T-helper 2 cell treated with Interferon-gamma antibody and Interleukin-4, amounts not matched to agents 5 μg/mL and 100 μg/mL, for 36 hours (primary cell): ENCODE measurements around the gene TBC1D3B.
"Not testable (repeated sequence)": the region's sequence is repeated elsewhere in the genome, so short reads cannot be mapped to it uniquely, and the experiment has no call there.

Experiments
- DNase-seq: peaks from one replicate; pipeline ENCODE4 v3.0.0; 2021; ENCODE audit warnings: low spot score
- H3K27ac Mint-ChIP-seq: one replicate; pipeline ENCODE4 v1.8.0; 2021; ENCODE audit warnings: mild to moderate bottlenecking, mixed read lengths
- H3K27me3 Mint-ChIP-seq: one replicate; pipeline ENCODE4 v1.8.0; 2021; ENCODE audit warnings: low read depth, mixed read lengths
- H3K36me3 Mint-ChIP-seq: one replicate; pipeline ENCODE4 v1.8.0; 2021; ENCODE audit warnings: low read depth, mixed read lengths
- H3K4me1 Mint-ChIP-seq: one replicate; pipeline ENCODE4 v1.8.0; 2021; ENCODE audit warnings: low read depth, mixed read lengths
- H3K4me3 Mint-ChIP-seq: one replicate; pipeline ENCODE4 v1.8.0; 2022; ENCODE audit warnings: mild to moderate bottlenecking, moderate library complexity, mixed read lengths
- H3K9me3 Mint-ChIP-seq: one replicate; pipeline ENCODE4 v1.8.0; 2021; ENCODE audit warnings: mixed read lengths

The TBC1D3B gene

GRCh38 chr17:36176536-36176935 is at the start of gene TBC1D3B:
Gene TBC1D3B, minus strand, starts transcription at chr17:36176636. Its CDS starts 1,586 bp downstream, at chr17:36175050.
- not testable (repeated sequence) for DNase-seq, H3K36me3 Mint-ChIP-seq, H3K27ac Mint-ChIP-seq, H3K27me3 Mint-ChIP-seq, H3K4me3 Mint-ChIP-seq, H3K4me1 Mint-ChIP-seq, H3K9me3 Mint-ChIP-seq

- DNase-seq, H3K9me3 Mint-ChIP-seq, H3K36me3 Mint-ChIP-seq, H3K4me1 Mint-ChIP-seq, H3K27ac Mint-ChIP-seq, H3K27me3 Mint-ChIP-seq, H3K4me3 Mint-ChIP-seq: not testable (repeated sequence)
These were observed 46.5 kb upstream of the TBC1D3B start for GRCh38 chr17:36222967-36223366.

GRCh38 chr17:36221581-36222100 is 45.2 kb upstream of the TBC1D3B start:
- not testable (repeated sequence) for H3K27ac Mint-ChIP-seq, H3K4me1 Mint-ChIP-seq, DNase-seq, H3K9me3 Mint-ChIP-seq, H3K36me3 Mint-ChIP-seq, H3K4me3 Mint-ChIP-seq, H3K27me3 Mint-ChIP-seq

GRCh38 chr17:36220737-36221580 is 44.5 kb upstream of the TBC1D3B start:
- H3K36me3 Mint-ChIP-seq, DNase-seq, H3K4me3 Mint-ChIP-seq, H3K27me3 Mint-ChIP-seq, H3K4me1 Mint-ChIP-seq, H3K9me3 Mint-ChIP-seq, H3K27ac Mint-ChIP-seq: not testable (repeated sequence)

GRCh38 chr17:36219556-36219955 is 43.1 kb upstream of the TBC1D3B start:
- not testable (repeated sequence) for H3K4me3 Mint-ChIP-seq, H3K27me3 Mint-ChIP-seq, H3K4me1 Mint-ChIP-seq, DNase-seq, H3K36me3 Mint-ChIP-seq, H3K9me3 Mint-ChIP-seq, H3K27ac Mint-ChIP-seq

- H3K36me3 Mint-ChIP-seq, H3K9me3 Mint-ChIP-seq, H3K27me3 Mint-ChIP-seq, DNase-seq, H3K27ac Mint-ChIP-seq, H3K4me3 Mint-ChIP-seq, H3K4me1 Mint-ChIP-seq: not testable (repeated sequence)
These were observed 39.2 kb upstream of the TBC1D3B start for GRCh38 chr17:36215406-36216308.

GRCh38 chr17:36214918-36215317 is 38.5 kb upstream of the TBC1D3B start:
- DNase-seq = no peak
- Mint-ChIP-seq H3K36me3 (no peaks in the 10 kb centered on the region), H3K27ac (no peak overlapping the region), H3K4me1 (peaks cover 2% of the 10 kb centered on the region), H3K27me3 (peaks cover 8% of the 10 kb centered on the region), H3K9me3 (no peaks in the 10 kb centered on the region), H3K4me3 (no peak overlapping the region)

- H3K36me3 Mint-ChIP-seq = no peaks in the 10 kb centered on the region
- H3K4me3 Mint-ChIP-seq = no peak overlapping the region
- H3K27ac Mint-ChIP-seq = no peak overlapping the region
- H3K4me1 Mint-ChIP-seq = peaks cover 2% of the 10 kb centered on the region
- H3K27me3 Mint-ChIP-seq = peaks cover 9% of the 10 kb centered on the region
- no peaks in the 10 kb centered on the region for H3K9me3 Mint-ChIP-seq
- no peak for DNase-seq
These were observed 37.3 kb upstream of the TBC1D3B start for GRCh38 chr17:36213695-36214094.

GRCh38 chr17:36212966-36213365 is 36.5 kb upstream of the TBC1D3B start:
- Mint-ChIP-seq H3K4me1 (peaks cover 2% of the 10 kb centered on the region), H3K27me3 (peaks cover 8% of the 10 kb centered on the region), H3K9me3 (no peaks in the 10 kb centered on the region), H3K27ac (no peak overlapping the region), H3K36me3 (no peaks in the 10 kb centered on the region), H3K4me3 (no peak overlapping the region)
- DNase-seq = no peak

GRCh38 chr17:36212272-36212605 is 35.8 kb upstream of the TBC1D3B start:
- DNase-seq = no peak
- H3K4me3 Mint-ChIP-seq = no peak overlapping the region

GRCh38 chr17:36211484-36212271 is 35.2 kb upstream of the TBC1D3B start:
- H3K4me1 Mint-ChIP-seq, H3K4me3 Mint-ChIP-seq, DNase-seq, H3K27ac Mint-ChIP-seq, H3K9me3 Mint-ChIP-seq, H3K36me3 Mint-ChIP-seq: not testable (repeated sequence)
- H3K27me3 Mint-ChIP-seq = peaks cover 11% of the 10 kb centered on the region

More at GRCh38 chr17:36212272-36212605, 35.8 kb upstream of the TBC1D3B start:
- peaks cover 2% of the 10 kb centered on the region for H3K4me1 Mint-ChIP-seq
- H3K36me3 Mint-ChIP-seq = no peaks in the 10 kb centered on the region
- no peak overlapping the region for H3K27ac Mint-ChIP-seq
- peaks cover 9% of the 10 kb centered on the region for H3K27me3 Mint-ChIP-seq
- H3K9me3 Mint-ChIP-seq = no peaks in the 10 kb centered on the region

- not testable (repeated sequence) for H3K4me3 Mint-ChIP-seq, DNase-seq
These were observed 34.2 kb upstream of the TBC1D3B start, which contains the start of gene CCL4L2 for GRCh38 chr17:36210439-36211211. Gene CCL4L2, plus strand, starts transcription at chr17:36211063.

GRCh38 chr17:36209575-36209974 is 33.1 kb upstream of the TBC1D3B start:
- DNase-seq = no peak
- peaks cover 9% of the 10 kb centered on the region for H3K4me1 Mint-ChIP-seq
- no peaks in the 10 kb centered on the region for H3K9me3 Mint-ChIP-seq
- no peak overlapping the region for H3K4me3 Mint-ChIP-seq
- no peak overlapping the region for H3K27ac Mint-ChIP-seq
- peaks cover 19% of the 10 kb centered on the region for H3K27me3 Mint-ChIP-seq
- no peaks in the 10 kb centered on the region for H3K36me3 Mint-ChIP-seq

More at GRCh38 chr17:36210439-36211211, 34.2 kb upstream of the TBC1D3B start, which contains the start of gene CCL4L2:
- H3K4me1 Mint-ChIP-seq, H3K27ac Mint-ChIP-seq, H3K36me3 Mint-ChIP-seq, H3K9me3 Mint-ChIP-seq: not testable (repeated sequence)
- H3K27me3 Mint-ChIP-seq = peaks cover 15% of the 10 kb centered on the region
